HG03575 (cell line): Measurements from ENCODE around the gene PDS5A.
A peak's percentile ranks its signal among the peaks of the same experiment; 100 is the strongest.
"Not testable (repeated sequence)": the region's sequence is repeated elsewhere in the genome, so short reads cannot be mapped to it uniquely, and the experiment has no call there.

Experiments
- ATAC-seq: cut with Tn5 transposase; IDR thresholded peaks from one replicate; pipeline ENCODE4 v1.9.1; 2021; ENCODE audit not compliant: unreplicated experiment, insufficient number of reproducible peaks, low FRiP score; ENCODE audit errors: extremely low read depth

The PDS5A gene, protein sequence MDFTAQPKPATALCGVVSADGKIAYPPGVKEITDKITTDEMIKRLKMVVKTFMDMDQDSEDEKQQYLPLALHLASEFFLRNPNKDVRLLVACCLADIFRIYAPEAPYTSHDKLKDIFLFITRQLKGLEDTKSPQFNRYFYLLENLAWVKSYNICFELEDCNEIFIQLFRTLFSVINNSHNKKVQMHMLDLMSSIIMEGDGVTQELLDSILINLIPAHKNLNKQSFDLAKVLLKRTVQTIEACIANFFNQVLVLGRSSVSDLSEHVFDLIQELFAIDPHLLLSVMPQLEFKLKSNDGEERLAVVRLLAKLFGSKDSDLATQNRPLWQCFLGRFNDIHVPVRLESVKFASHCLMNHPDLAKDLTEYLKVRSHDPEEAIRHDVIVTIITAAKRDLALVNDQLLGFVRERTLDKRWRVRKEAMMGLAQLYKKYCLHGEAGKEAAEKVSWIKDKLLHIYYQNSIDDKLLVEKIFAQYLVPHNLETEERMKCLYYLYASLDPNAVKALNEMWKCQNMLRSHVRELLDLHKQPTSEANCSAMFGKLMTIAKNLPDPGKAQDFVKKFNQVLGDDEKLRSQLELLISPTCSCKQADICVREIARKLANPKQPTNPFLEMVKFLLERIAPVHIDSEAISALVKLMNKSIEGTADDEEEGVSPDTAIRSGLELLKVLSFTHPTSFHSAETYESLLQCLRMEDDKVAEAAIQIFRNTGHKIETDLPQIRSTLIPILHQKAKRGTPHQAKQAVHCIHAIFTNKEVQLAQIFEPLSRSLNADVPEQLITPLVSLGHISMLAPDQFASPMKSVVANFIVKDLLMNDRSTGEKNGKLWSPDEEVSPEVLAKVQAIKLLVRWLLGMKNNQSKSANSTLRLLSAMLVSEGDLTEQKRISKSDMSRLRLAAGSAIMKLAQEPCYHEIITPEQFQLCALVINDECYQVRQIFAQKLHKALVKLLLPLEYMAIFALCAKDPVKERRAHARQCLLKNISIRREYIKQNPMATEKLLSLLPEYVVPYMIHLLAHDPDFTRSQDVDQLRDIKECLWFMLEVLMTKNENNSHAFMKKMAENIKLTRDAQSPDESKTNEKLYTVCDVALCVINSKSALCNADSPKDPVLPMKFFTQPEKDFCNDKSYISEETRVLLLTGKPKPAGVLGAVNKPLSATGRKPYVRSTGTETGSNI (N-terminal part only)

DNA sequence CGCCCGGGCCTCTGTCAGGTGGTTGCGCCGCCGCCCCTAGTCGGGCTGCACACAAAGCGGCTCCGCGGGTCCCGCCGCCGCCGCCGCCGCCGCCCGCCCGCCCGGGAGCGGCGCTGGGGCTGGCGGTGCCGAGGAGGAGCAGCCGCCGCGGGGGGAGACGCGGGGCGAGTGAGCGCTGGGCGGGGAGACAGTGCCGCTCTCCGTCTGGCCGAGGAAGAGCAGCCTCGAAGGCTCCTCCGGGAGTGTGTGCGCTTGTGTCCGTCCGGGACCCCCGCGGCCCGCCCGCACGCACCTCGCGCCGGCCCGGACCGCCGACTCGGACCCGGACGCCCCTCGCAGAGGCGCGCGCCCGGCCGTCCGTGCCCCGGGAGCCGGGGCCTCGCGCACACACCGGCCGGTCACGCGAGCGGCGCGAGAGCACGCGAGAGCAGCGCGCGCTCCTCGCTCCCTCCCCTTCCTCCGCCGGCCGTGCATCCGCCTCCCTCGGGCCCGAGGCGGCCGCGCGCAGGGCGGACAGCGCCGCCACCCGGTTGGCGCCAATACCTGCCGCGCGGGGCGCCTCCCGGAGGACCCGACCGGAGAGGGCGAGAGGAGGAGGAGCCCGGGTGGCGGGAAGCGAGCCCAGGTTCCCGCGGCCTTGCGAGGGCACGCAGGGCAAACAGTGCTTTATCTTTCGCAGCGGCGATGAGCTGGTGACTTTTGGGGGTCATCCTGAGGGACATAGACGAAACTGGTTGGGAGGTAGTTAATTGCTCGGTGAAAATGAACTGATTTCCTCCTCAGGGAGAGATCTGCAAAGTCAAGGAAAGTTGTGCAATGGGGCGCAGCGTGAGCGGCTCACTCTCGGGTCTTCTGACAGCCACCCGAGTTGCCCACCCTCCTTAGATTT lies at the start of gene PDS5A:
TSS of gene PDS5A (minus strand) at position 423 of the 889 bp plus-strand sequence. CDS start 1,334 bp downstream, outside the sequence.
- ATAC-seq = peak; percentile 34

DNA sequence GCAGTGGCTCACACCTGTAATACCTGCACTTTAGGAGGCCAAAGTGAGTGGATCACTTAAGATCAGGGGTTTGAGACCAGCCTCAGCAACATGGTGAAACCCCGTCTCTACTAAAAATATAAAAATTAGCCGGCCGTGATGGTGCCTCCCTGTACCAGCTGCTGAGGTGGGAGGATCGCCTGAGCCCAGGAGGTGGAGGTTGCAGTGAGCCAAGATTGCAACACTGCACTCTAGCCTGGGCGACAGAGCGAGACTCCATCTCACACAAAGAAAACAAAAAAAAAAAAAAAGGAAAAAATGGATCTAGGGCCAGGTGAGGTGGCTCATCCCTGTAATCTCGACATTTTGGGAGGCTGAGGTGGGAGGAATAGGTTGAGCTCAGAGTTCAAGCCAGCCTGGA lies 46.3 kb upstream of the PDS5A start:
- ATAC-seq = not testable (repeated sequence)

DNA sequence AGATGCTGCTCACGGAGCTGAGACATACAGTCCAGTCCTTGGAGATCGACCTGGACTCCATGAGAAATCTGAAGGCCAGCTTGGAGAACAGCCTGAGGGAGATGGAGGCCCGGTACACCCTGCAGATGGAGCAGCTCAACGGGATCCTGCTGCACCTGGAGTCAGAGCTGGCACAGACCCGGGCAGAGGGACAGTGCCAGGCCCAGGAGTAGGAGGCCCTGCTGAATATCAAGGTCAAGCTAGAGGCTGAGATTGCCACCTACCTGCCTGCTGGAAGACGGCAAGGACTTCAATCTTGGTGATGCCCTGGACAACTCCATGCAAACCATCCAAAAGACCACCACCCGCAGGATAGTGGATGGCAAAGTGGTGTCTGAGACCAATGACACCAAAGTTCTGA lies 43.4 kb upstream of the PDS5A start:
- not testable (repeated sequence) for ATAC-seq

DNA sequence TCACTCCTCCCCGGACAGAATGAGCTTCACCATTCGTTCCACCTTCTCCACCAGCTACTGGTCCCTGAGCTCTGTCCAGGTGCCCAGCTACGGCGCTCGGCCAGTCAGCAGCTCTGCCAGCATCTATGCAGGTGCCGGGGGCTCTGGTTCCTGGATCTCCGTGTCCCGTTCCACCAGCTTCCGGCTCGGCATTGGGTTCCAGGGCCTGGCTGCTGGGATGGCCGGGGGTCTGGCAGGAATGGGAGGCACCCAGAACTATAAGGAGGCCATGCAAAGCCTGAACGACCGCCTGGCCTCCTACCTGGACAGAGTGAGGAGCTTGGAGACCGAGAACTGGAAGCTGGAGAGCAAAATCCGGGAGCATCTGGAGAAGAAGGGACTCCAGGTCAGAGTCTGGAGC lies 42.5 kb upstream of the PDS5A start:
- no peak for ATAC-seq

DNA sequence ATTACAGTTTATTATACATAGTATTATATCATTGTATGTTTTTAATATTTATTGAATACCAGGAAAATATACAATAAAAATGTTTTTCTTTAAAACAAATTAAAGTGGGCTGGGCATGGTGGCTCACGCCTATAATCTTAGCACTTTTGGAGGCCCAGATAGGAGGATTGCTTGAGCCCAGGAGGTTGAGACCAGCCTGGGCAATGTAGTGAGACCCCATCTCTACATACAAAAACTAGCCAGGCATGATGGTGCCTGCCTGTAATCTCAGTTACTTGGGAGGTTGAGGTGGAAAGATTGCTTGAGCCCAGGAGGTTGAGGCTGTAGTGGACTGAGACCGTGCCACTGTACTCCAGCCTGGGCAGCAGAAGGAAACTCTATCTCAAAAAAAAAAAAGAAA lies 38.3 kb upstream of the PDS5A start:
- ATAC-seq = no peak

DNA sequence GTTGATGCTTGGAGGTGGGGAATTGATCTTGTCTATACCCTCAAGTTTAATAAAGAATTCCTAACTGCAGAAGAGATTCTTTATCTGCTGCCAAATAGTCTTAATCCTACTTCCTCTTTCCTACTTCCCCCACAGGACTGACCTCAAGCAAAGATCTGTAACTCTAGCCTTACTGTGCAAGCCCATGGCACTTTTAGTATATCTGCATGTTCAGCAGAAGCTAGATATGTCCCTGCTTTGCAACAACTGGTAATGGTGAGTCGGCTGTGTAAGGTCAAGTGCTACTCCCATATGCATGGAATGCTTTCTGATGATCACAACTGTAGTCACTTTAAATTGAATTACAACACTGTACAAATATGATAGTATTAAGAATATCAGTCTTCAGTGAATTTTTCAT lies 26.3 kb upstream of the PDS5A start:
- no peak for ATAC-seq

DNA sequence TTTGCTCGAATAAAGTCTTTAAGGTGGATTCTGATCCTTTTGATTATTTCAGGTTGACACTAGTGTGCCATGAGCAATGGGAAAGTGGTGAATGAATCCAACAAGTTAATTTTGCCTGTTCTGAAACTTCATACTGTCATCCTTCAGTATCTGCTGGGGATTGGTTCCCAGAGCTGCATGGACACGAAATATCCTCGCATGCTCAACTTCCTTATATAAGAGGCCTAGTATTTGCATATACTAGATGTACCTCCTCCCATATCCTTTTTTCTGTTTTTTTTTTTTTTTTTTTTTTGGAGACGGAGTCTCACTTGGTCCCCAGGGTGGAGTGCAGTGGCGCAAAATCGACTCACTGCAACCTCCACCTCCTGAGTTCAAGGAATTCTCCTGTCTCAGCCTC lies 23.0 kb upstream of the PDS5A start:
- no peak for ATAC-seq

DNA sequence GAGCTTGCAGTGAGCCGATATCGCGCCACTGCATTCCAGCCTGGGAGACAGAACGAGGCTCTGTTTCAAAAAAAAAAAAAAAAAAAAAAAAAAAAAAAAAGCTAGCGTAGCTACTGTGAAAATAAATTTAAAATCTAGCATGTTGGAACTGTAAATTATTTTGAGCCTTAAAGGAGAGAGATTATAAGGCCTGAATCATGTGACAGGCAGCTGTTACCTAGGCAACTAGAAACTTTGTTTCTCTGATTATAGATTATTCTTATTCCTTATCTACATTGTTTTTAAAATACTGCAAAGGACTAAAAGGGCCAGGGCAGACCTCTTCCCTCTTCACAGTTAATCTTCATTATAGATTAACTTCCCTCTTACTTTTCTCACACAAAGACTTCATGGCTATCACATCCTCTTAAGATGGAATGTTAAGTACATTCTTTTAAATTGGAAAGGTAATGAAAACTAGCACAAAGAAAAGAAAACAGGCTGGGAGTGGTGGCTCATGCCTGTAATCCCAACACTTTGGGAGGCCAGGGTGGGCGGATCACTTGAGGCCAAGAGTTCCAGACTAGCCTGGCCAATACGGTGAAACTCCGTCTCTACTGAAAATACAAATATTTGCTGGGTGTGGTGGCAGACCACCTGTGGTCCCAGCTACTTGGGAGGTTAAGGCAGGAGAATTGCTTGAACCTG lies 21.1 kb upstream of the PDS5A start:
- ATAC-seq = no peak

DNA sequence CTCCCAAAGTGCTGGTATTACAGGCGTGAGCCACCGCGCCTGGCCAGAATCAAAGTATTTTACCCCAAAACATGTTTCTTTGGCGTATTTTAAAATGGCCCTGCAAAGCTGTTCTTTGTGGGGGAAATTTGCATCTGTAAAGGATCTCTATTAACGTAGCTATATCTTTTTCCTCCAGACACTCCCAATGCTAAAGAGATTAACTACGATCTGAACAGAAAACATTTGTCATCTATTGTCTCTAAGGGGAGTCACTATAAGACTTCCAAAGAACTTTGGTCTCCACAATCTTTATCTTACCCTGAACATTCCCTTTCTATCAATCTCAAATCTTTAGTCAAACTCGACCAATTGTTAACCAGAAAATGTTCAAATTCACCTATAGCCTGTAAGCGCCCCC lies 19.1 kb upstream of the PDS5A start:
- ATAC-seq = no peak

DNA sequence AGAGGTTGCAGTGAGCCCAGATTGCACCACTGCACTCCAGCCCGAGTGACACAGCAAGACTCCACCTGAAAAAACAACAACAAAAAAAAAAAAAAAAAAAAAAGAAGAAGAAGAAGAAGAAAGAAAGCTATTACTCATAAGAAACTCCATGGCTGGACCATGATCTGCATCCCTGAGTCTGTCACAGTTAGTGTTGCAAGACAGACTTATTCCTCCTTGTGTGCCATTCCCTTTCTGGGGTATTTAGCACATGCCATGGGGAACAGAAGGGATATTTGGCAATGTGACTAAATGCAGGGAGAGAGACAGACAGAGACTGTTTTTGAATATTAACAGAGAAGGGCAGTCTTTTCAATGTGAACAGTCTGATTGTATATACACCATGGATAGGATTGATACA lies 16.7 kb upstream of the PDS5A start:
- no peak for ATAC-seq

DNA sequence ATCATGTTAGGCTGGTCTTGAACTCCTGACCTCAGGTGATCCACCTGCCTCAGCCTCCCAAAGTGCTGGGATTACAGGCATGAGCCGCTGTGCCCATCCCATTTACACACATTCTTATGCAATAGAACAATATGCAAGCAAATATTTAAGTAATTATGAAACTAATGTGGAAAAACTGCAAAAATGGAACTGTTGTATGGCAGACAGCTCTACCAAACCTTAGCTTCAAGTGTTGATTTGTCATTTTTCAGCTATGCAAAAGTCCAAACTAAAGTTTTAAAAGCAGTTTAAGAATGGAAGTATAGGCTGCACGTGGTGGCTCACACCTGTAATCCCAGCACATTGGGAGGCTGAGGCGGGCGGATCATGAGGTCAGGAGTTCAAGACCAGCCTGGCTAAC lies 11.7 kb upstream of the PDS5A start:
- not testable (repeated sequence) for ATAC-seq

DNA sequence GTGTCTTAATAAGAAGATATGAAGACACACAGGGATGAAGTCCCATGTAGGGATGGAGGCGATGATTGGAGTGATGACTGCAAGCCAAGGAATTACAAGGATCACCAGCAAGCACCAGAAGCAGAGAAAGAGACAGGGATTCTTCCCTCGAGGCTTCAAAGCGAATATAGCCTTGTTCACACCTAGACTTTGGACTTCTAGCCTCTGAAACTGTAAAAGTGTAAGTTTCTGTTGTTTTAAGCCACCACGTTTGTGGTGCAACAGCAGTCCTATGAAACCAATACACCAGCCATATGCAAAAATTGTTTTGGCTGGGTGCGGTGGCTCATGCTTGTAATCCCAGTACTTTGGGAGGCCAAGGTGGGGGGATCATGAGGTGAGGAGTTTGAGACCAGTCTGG lies 9.8 kb upstream of the PDS5A start:
- no peak for ATAC-seq

DNA sequence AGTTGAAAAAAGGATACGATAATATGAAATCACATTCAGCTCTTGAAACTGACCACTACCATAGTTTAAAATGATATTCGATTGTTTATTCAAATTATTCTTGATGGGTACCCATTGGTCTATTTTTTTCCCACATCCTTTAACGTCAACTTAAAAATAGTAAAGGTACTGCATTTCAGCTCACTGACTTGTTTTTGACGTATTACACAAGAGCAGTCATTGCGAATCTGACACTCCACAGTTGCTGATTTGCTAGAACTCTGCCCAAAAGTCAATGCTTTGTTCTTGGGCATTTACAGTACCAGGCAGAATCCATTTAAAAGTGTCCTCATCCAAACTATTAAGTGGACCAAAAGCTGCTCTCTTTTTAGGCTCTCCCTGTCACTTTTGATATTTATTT lies 1.2 kb upstream of the PDS5A start:
- no peak for ATAC-seq

DNA sequence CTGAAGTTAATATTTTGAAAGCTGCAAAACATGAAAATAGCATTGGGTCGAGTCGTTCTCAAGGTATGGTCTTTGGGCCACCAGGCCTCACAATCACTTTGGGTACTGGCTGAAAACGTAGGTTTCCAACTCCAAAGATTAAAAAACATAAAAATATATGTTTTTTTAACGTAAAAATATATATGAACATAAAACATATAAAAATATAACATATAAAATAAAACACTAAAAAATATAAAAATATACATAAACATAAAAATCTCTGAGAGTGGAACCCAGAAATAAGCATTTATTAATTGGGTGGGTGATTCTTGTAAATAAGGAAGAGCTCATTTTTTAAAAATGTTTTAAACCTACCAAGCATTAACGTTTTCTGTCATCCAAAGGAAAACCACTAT lies 666 bp upstream of the PDS5A start:
- no peak for ATAC-seq

DNA sequence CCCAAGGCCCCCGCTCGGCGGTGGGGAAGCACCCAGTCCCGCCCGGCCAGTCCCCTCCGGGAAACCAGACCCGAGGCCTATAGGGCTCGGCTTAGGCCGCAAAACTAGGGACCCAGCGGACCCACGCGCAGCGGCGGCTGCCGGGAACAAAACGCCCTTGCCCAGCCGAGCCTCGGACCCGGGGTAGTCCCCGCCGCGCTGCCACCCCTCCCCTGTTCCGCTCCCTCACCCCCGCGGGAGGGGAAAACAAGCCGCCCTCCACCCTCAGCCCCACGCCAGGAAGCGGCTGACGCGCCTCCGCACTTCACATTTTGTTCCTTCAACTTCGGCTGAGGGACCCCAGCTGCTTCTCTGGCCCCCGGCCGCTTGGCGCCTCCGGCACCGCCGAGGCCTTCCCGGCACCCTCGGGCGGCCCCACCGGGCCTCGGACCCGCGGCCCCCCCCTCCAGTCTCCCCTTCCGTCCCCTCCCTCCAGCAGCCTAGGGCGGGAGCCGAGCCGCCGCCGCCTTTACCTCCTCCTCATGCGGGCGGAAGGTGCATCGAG lies 694 bp downstream of the PDS5A start:
- ATAC-seq = no peak

DNA sequence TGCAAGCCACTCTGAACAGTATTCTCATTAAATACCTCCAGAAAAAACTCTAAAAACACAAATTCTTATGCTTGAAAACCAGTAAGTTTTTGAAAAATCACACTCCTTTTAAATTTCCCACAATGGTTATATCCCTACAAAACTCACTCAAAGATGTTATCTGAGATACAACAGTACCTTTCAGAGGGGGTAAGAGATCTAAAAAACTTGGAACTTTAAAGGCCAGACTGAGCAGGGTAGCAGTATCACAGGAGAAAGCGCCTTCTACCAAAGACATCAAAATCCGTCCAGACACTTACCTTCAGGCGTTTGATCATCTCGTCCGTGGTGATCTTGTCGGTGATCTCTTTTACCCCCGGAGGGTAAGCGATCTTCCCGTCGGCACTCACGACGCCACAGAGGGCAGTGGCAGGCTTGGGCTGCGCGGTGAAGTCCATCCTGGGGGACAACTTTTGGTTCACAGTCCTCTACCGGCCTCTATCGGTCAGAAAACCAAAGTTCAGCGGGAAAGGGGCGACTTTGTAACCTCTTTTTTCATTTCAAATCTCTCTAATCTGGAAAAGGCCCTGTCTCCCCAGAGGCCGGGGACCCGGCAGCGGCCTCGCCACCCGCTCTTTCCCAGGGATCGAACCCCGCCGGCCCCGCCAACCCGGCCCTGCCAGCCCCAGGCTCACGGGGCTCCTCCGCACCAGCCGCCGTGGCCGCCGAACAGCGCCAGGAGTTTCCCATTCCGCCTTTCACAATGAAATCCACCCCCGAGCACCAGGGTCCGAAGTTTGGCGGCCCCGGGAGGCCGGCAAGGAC lies 1.4 kb downstream of the PDS5A start:
- ATAC-seq = no peak

DNA sequence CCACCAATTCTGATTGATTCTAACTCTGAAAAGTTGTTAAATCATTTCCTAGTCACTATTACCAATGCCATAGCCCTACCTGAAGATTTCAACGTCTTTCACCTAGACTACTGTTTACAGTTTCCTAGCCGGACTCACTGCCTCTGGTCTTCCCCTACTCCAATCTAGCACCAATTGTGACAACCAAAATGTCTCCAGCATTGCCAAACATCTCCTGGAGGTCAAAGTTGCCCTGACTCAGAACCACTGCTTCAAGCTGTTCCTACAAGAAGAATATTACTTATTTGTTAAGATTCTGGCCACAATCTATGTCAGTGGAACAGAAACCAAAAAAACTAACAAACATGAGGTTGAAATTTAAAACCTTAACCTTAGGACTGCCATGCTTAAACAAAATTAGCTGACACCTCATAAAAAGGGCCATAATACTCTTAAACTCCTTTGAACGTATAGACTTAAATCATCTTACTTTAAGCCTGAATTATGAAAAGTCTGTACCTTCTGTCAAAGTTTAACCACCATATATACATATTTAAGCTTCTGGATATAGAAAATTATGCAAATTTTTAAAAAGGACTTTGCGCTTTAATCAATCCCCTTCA lies 2.1 kb downstream of the PDS5A start:
- no peak for ATAC-seq
